ENCODE data around the gene DIS3L2. TPM values are rescaled to one million over a fixed set of nuclear protein-coding genes. Genes with fewer than 3 reads are reported as not detected.
A peak's percentile ranks its signal among the peaks of the same experiment; 100 is the strongest.
"Not testable (repeated sequence)": the region's sequence is repeated elsewhere in the genome, so short reads cannot be mapped to it uniquely, and the experiment has no call there.

DIS3L2 gene
- total RNA-seq, 1 donor = 30.7 TPM

DNA sequence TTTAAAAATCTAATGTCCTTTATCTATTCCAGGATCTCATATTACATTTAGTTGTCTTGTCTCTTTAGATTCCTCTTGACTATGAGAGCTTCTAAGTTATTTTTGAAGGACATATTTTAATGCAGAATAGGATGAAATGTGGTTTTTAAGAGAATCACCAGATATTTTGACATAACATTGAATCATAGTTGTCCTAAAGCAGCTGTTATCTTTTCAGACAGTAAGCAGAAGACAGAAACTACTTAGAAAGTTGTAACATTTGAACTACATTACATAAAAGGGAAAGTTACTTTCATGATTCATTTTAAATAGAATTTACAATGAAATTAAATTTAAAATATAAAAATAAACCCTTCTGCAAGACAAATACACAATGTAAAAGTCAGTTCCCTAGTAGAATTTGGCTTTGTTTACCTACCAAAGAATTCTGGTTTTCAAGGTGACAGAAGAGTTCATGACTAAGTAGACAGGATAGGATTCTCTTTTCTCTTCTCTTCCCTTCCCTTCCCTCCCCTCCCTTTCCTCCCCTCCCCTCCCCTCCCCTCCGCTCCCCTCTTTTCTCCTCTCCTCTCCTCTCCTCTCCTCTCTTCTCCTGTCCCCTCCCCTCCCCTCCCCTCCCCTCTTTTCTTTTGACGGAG, 186.0 kb downstream of the DIS3L2 start:
- no peak overlapping the region for H3K4me3 ChIP-seq (ENCODE audit: low read depth, low read length)
- peak; percentile 13 for DNase-seq (ENCODE audit: low read depth)
- TF ChIP-seq, protein P1, sequence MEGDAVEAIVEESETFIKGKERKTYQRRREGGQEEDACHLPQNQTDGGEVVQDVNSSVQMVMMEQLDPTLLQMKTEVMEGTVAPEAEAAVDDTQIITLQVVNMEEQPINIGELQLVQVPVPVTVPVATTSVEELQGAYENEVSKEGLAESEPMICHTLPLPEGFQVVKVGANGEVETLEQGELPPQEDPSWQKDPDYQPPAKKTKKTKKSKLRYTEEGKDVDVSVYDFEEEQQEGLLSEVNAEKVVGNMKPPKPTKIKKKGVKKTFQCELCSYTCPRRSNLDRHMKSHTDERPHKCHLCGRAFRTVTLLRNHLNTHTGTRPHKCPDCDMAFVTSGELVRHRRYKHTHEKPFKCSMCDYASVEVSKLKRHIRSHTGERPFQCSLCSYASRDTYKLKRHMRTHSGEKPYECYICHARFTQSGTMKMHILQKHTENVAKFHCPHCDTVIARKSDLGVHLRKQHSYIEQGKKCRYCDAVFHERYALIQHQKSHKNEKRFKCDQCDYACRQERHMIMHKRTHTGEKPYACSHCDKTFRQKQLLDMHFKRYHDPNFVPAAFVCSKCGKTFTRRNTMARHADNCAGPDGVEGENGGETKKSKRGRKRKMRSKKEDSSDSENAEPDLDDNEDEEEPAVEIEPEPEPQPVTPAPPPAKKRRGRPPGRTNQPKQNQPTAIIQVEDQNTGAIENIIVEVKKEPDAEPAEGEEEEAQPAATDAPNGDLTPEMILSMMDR (IDR thresholded peaks at IDR 0.05; ENCODE audit: insufficient read depth, low read depth, low read length) = no peak

DNA sequence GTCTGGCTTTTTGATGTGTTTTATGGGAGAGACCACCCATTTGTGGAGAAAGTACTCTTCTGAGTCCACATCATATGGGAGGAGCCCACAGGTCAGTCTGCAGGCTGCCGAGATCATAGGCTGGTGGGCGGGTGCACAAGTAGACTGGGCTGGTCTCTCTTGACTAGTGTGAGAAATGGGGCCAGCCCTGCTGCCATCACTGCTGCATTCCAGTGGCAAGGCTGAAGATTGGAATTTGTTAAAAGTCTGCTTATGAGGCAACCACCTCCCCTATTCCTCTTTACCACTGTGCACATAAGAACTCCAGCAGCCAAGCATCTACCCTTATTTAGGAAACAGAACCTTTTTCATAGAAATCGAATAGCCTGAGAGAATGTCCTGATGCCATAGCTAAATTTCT, 200.7 kb downstream of the DIS3L2 start:
- H3K4me3 ChIP-seq (ENCODE audit: low read depth, low read length) = no peak overlapping the region
- DNase-seq (ENCODE audit: low read depth) = peak; percentile 31
- TF ChIP-seq, protein P1 (IDR thresholded peaks at IDR 0.05; ENCODE audit: insufficient read depth, low read depth, low read length) = no peak

DNA sequence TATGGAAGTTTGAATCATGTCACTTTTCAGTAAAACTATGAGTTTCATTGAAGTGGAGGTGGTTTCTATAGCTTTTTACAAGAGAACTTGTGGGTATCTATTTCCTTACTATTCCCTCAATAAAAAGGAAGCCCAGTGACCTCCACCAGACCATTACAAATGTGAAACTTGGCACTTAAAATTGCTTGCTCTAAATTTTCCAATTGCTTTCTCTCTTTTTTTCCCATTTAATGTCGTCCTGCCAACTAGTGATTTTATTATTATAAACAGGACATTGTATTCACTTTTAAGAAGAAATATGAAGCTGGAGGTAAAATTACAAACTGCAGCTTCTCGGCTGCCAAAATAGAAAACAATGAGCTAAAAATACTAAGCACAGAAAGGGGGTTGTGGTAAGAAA, 208.9 kb downstream of the DIS3L2 start:
- H3K4me3 ChIP-seq (ENCODE audit: low read depth, low read length) = no peak overlapping the region
- TF ChIP-seq, protein P1 (IDR thresholded peaks at IDR 0.05; ENCODE audit: insufficient read depth, low read depth, low read length) = no peak
- DNase-seq (ENCODE audit: low read depth) = no peak

DNA sequence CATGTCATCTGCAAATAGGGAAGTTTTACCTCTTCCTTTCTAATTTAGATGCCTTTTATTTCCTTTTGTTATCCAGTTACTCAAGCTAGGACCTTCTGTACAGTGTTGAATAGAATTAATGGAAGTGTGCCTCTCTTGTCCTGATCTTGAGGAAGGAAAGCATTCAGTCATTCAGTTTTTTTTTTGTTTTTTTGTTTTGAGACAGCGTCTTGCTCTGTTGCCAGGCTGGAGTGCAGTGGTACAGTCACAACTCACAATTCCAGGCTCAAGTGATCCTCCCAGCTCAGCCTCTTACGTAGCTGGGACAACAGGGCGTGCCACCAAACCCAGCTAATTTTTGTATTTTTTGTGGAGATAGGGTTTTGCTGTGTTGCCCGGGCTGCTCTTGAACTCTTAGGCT, 213.1 kb downstream of the DIS3L2 start:
- TF ChIP-seq, protein P1 (IDR thresholded peaks at IDR 0.05; ENCODE audit: insufficient read depth, low read depth, low read length) = no peak
- no peak overlapping the region for H3K4me3 ChIP-seq (ENCODE audit: low read depth, low read length)
- no peak for DNase-seq (ENCODE audit: low read depth)

DNA sequence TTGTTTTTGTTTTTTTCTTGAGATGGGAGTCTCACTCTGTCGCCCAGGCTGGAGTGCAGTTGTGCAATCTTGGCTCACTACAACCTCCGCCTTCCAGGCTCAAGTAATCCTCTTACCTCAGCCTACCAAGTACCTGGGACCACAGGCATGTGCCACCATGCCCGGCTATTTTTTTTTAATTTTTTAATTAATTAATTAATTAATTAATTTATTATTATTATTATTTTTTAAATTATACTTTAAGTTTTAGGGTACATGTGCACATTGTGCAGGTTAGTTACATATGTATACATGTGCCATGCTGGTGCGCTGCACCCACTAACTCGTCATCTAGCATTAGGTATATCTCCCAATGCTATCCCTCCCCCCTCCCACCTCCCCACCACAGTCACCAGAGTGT, 215.1 kb downstream of the DIS3L2 start:
- not testable (repeated sequence) for H3K4me3 ChIP-seq (ENCODE audit: low read depth, low read length); DNase-seq (ENCODE audit: low read depth)

DNA sequence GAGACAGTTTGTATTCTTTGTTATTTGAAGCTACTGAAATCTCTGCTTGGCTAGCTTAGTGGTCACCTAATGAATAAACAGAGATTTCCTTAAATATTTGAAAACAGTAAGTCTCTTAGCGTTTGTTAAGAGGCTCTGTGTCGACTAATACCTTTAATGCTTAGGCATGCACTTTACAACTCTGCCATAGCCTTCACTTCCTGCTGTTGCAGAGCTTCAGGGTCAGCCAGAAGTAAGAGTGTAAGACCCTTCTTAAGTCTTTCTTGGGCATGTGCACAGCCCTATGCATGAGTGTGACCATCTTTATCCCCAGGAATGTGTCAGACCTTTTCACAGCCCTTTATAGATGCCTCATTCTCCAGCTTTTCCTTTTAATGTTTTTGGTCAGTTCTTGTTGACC, 221.8 kb downstream of the DIS3L2 start:
- H3K4me3 ChIP-seq (ENCODE audit: low read depth, low read length) = no peak overlapping the region
- peak; percentile 62 for DNase-seq (ENCODE audit: low read depth)
- TF ChIP-seq, protein P1 (IDR thresholded peaks at IDR 0.05; ENCODE audit: insufficient read depth, low read depth, low read length) = no peak

DNA sequence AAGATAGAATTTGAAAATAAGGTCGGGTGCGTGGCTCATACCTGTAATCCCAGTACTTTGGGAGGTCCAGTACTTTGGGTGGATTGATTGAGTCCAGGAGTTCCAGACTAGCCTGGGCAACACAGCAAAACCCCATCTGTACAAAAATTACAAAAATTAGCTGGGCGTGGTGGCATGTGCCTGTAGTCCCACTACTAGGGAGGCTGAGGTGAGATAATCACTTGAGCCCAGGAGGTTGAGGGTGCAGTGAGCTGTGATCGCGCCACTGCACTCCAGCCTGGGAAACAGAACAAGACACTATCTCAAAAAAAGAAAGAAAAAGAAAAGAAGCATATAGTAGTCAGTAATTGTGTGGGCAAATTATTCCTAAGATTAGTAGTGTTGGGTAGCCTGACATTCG, 222.8 kb downstream of the DIS3L2 start:
- TF ChIP-seq, protein P1 (IDR thresholded peaks at IDR 0.05; ENCODE audit: insufficient read depth, low read depth, low read length) = no peak
- DNase-seq (ENCODE audit: low read depth) = no peak
- no peak overlapping the region for H3K4me3 ChIP-seq (ENCODE audit: low read depth, low read length)

Measured in fibroblast of villous mesenchyme (primary cell).